GM23338 (cell line): Measurements from ENCODE around the gene ACRBP. TPM values are rescaled to one million over a fixed set of nuclear protein-coding genes. Genes with fewer than 3 reads are reported as not detected.

Experiments
- ATAC-seq: fragments of 200-7000 bp; cut with Tn5 transposase; 3 replicates; pipeline ENCODE4 v1.9.1; 2020
- DNase-seq: peaks from one replicate; pipeline ENCODE4 v3.0.0-alpha.2; 2015; ENCODE audit warnings: low spot score
- H2AFZ ChIP-seq: fragments of 200-600 bp; sonication (generic); 2 replicates; pipeline ENCODE4 v1.8.0; 2016; ENCODE audit warnings: antibody characterized with exemption, mild to moderate bottlenecking, moderate library complexity
- H3F3A ChIP-seq: fragments of 200-600 bp; sonication (generic); replicated peaks from 2 replicates; pipeline ENCODE4 v1.8.0; 2017; ENCODE audit warnings: antibody characterized with exemption, mixed run types, low read depth
- H3K27ac ChIP-seq: fragments of 200-600 bp; sonication (generic); 2 replicates; pipeline ENCODE4 v1.6.1; 2016; ENCODE audit warnings: low read depth
- H3K27me3 ChIP-seq: fragments of 200-600 bp; sonication (generic); 2 replicates; pipeline ENCODE4 v1.8.0; 2016; ENCODE audit warnings: mild to moderate bottlenecking, mixed run types, moderate library complexity; ENCODE audit not compliant: insufficient read depth
- H3K36me3 ChIP-seq: fragments of 200-600 bp; sonication (generic); 2 replicates; pipeline ENCODE4 v1.8.0; 2016; ENCODE audit warnings: mild to moderate bottlenecking; ENCODE audit not compliant: insufficient read depth
- H3K4me1 ChIP-seq: fragments of 200-600 bp; sonication (generic); 2 replicates; pipeline ENCODE4 v1.8.0; 2016; ENCODE audit warnings: mild to moderate bottlenecking, moderate library complexity; ENCODE audit not compliant: insufficient read depth
- H3K4me2 ChIP-seq: fragments of 200-600 bp; sonication (generic); 2 replicates; pipeline ENCODE4 v1.7.1; 2017; ENCODE audit warnings: mixed run types
- H3K4me3 ChIP-seq: fragments of 200-600 bp; sonication (generic); 2 replicates; pipeline ENCODE4 v1.6.1; 2016; ENCODE audit warnings: mixed run types
- H3K79me2 ChIP-seq: fragments of 200-600 bp; sonication (generic); replicated peaks from 2 replicates; pipeline ENCODE4 v1.8.0; 2017; ENCODE audit warnings: mild to moderate bottlenecking; ENCODE audit not compliant: insufficient read depth
- H3K9me2 ChIP-seq: fragments of 200-600 bp; sonication (generic); 2 replicates; pipeline ENCODE4 v1.8.0; 2017; ENCODE audit not compliant: insufficient read depth
- H4K20me1 ChIP-seq: fragments of 200-600 bp; sonication (generic); replicated peaks from 2 replicates; pipeline ENCODE4 v1.8.0; 2017; ENCODE audit warnings: mild to moderate bottlenecking; ENCODE audit not compliant: insufficient read depth
- H3K27ac Mint-ChIP-seq: 2 replicates; pipeline ENCODE4 v1.8.0; 2020; ENCODE audit warnings: inconsistent platforms, mild to moderate bottlenecking, moderate library complexity, mixed read lengths
- H3K27me3 Mint-ChIP-seq: 3 replicates; pipeline ENCODE4 v1.8.0; 2022; ENCODE audit warnings: low read depth, mild to moderate bottlenecking, moderate library complexity, mixed read lengths, inconsistent platforms; ENCODE audit not compliant: insufficient read depth, poor library complexity
- H3K36me3 Mint-ChIP-seq: 3 replicates; pipeline ENCODE4 v1.8.0; 2021; ENCODE audit warnings: low read depth, mild to moderate bottlenecking, inconsistent platforms, moderate library complexity, mixed read lengths
- H3K4me1 Mint-ChIP-seq: 3 replicates; pipeline ENCODE4 v1.8.0; 2020; ENCODE audit warnings: mild to moderate bottlenecking, inconsistent platforms, mixed read lengths
- H3K4me3 Mint-ChIP-seq: 3 replicates; pipeline ENCODE4 v1.8.0; 2021; ENCODE audit warnings: moderate library complexity, mild to moderate bottlenecking, inconsistent platforms, mixed read lengths
- H3K9me3 Mint-ChIP-seq: 3 replicates; pipeline ENCODE4 v1.8.0; 2020; ENCODE audit warnings: moderate library complexity, mild to moderate bottlenecking, inconsistent platforms, mixed read lengths
- CREB1 ChIP-seq: fragments of 250-450 bp; sonication (Bioruptor Pico); IDR thresholded peaks from 2 replicates; pipeline ENCODE4 v1.5.0; 2020; ENCODE audit warnings: low read depth, mild to moderate bottlenecking, moderate library complexity
- EZH2 ChIP-seq: fragments of 200-600 bp; sonication (generic); IDR thresholded peaks from one replicate; pipeline ENCODE4 v1.8.0; 2017; ENCODE audit warnings: antibody characterized with exemption, mild to moderate bottlenecking, low read depth; ENCODE audit not compliant: unreplicated experiment
- EZH2phosphoT487 ChIP-seq: fragments of 200-600 bp; sonication (generic); IDR thresholded peaks from one replicate; pipeline ENCODE4 v1.8.1; 2018; ENCODE audit warnings: antibody characterized with exemption; ENCODE audit not compliant: unreplicated experiment
- JUNB ChIP-seq: IDR thresholded peaks from one replicate; pipeline ENCODE4 v1.6.1; 2016; ENCODE audit warnings: antibody characterized with exemption; ENCODE audit not compliant: unreplicated experiment
- POLR2AphosphoS5 ChIP-seq: IDR thresholded peaks from 2 replicates; pipeline ENCODE4 v1.6.1; 2016; ENCODE audit warnings: antibody characterized with exemption, low read depth
- ZNF114 ChIP-seq: fragments of 250-450 bp; sonication (Bioruptor Pico); IDR thresholded peaks from 2 replicates; pipeline ENCODE4 v1.5.0; 2020; ENCODE audit warnings: mild to moderate bottlenecking, moderate library complexity
- ZNF331 ChIP-seq: fragments of 250-450 bp; sonication (Bioruptor Pico); IDR thresholded peaks from 2 replicates; pipeline ENCODE4 v1.5.0; 2020; ENCODE audit warnings: low read depth, mild to moderate bottlenecking, moderate library complexity
- polyA plus RNA-seq: library from polyadenylated mRNA; unstranded; fragments of >200 nt; fragmentation: Nextera tagmentation; extraction: Ambion mirVana; gene quantifications from 2 replicates; pipeline ENCODE4 v1.2.1, GENCODE V29; 2016
- total RNA-seq: library from RNA; depleted of rRNA; stranded (reverse); fragments of >200 nt; shearing (Covaris generic); gene quantifications from 2 replicates; pipeline ENCODE4 v1.2.3, GENCODE V29; 2014
- TF ChIP-seq, protein P1 (sequence below), 2 experiments: fragments of 200-600 bp in 1 of 2; sonication (generic) in 1 of 2; conservative IDR thresholded peaks; 2 replicates each; pipeline versions ENCODE4 v1.5.1 to v1.6.1; 2016 to 2017; ENCODE audit warnings: antibody characterized with exemption in 2 of 2, low read depth in 2 of 2, mild to moderate bottlenecking in 2 of 2, moderate library complexity in 1 of 2
- TF ChIP-seq, protein P2 (sequence below): IDR thresholded peaks from 2 replicates; pipeline ENCODE4 v1.6.1; 2016; ENCODE audit warnings: antibody characterized with exemption

ACRBP gene
- total and polyA plus RNA-seq, 2 experiments from 2014 or later: 0.70 to 2.2 TPM

DNA sequence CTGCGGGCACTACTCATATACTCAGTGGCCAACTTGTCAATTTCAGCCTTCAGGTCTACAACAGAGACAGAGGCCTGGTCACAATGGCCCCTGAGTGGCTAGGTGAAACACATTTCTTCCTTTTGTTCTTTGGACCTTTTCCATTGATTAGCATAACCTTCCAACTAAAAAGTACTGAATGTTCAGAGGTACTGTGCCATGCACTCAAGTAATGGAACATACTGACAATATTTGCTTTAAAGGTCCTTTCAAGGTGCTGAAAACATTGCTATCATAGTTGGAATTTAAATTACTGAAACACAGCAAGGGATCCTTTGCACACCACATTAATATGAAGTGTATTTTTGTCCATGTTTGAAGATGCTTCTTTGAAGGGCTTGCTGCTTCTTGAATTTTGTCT is 6.1 kb upstream of the ACRBP start:
- no peak overlapping the region for H2AFZ ChIP-seq
- H3F3A ChIP-seq: peaks cover 9% of the 10 kb centered on the region; the same call in 1 of the 2 replicates
- Mint-ChIP-seq H3K27ac (no peak overlapping the region), H3K36me3 (peaks cover 37% of the 10 kb centered on the region), H3K9me3 (no peaks in the 10 kb centered on the region; the same call in 2 of the 3 replicates), H3K27me3 (no peaks in the 10 kb centered on the region), H3K4me3 (no peak overlapping the region), H3K4me1 (no peaks in the 10 kb centered on the region)
- H3K4me1 ChIP-seq: no peaks in the 10 kb centered on the region
- H3K9me2 ChIP-seq: no peaks in the 10 kb centered on the region
- no peaks in the 10 kb centered on the region for H3K27me3 ChIP-seq
- no peak overlapping the region for H3K27ac ChIP-seq
- TF ChIP-seq, protein P1, sequence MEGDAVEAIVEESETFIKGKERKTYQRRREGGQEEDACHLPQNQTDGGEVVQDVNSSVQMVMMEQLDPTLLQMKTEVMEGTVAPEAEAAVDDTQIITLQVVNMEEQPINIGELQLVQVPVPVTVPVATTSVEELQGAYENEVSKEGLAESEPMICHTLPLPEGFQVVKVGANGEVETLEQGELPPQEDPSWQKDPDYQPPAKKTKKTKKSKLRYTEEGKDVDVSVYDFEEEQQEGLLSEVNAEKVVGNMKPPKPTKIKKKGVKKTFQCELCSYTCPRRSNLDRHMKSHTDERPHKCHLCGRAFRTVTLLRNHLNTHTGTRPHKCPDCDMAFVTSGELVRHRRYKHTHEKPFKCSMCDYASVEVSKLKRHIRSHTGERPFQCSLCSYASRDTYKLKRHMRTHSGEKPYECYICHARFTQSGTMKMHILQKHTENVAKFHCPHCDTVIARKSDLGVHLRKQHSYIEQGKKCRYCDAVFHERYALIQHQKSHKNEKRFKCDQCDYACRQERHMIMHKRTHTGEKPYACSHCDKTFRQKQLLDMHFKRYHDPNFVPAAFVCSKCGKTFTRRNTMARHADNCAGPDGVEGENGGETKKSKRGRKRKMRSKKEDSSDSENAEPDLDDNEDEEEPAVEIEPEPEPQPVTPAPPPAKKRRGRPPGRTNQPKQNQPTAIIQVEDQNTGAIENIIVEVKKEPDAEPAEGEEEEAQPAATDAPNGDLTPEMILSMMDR (conservative IDR thresholded peaks at IDR 0.05; ENCODE audit: low read depth in 2 of 2): no peak
- no peak for TF ChIP-seq ZNF114 (CRISPR knock-in tag)
- TF ChIP-seq EZH2phosphoT487: no peak
- no peak for TF ChIP-seq ZNF331 (CRISPR knock-in tag)
- TF ChIP-seq, protein P2, sequence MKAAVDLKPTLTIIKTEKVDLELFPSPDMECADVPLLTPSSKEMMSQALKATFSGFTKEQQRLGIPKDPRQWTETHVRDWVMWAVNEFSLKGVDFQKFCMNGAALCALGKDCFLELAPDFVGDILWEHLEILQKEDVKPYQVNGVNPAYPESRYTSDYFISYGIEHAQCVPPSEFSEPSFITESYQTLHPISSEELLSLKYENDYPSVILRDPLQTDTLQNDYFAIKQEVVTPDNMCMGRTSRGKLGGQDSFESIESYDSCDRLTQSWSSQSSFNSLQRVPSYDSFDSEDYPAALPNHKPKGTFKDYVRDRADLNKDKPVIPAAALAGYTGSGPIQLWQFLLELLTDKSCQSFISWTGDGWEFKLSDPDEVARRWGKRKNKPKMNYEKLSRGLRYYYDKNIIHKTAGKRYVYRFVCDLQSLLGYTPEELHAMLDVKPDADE: no peak
- no peak for TF ChIP-seq EZH2
- no peak for TF ChIP-seq POLR2AphosphoS5
- TF ChIP-seq CREB1 (CRISPR knock-in tag): no peak
- H3K36me3 ChIP-seq: peaks cover 10% of the 10 kb centered on the region
- DNase-seq: no peak
- ATAC-seq: no peak
- peaks cover 7% of the 10 kb centered on the region; the same call in 1 of the 2 replicates for H4K20me1 ChIP-seq
- H3K4me2 ChIP-seq: no peak overlapping the region
- H3K4me3 ChIP-seq: no peak overlapping the region
- H3K79me2 ChIP-seq: no peaks in the 10 kb centered on the region

DNA sequence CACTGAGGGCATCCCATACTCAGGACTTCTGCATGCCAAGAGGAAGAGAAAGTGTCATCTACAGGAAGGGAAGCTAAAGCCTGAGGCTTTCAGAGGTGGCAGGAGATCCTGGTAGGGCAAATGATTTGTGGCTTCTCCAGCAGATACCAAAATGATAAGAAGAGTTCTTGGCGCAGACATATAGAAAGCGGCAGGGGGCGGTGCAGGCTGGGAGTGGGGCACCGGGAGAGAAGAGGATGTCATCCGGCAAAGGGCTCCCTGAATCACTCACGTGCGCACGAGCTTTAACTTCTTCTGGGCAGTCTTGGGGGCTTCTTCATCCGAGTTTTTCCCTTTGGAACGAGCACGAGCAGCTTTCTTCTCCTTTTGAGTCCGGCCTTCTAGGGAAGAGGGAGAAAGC is 5.2 kb upstream of the ACRBP start:
- peaks cover 15% of the 10 kb centered on the region; the same call in 1 of the 2 replicates for H3F3A ChIP-seq

More for the DNA sequence above, 5.2 kb upstream of the ACRBP start:
- H3K27me3 Mint-ChIP-seq: no peaks in the 10 kb centered on the region
- H3K79me2 ChIP-seq: no peaks in the 10 kb centered on the region
- DNase-seq (peak; percentile 62), ATAC-seq (no peak)
- H4K20me1 ChIP-seq: peaks cover 7% of the 10 kb centered on the region; the same call in 1 of the 2 replicates
- peaks cover 39% of the 10 kb centered on the region for H3K36me3 Mint-ChIP-seq
- H3K27me3 ChIP-seq: no peaks in the 10 kb centered on the region
- no peak overlapping the region for H3K27ac ChIP-seq
- no peaks in the 10 kb centered on the region; the same call in 2 of the 3 replicates for H3K9me3 Mint-ChIP-seq
- H3K4me3 ChIP-seq: no peak overlapping the region
- peaks cover 10% of the 10 kb centered on the region for H3K36me3 ChIP-seq
- no peak overlapping the region for H2AFZ ChIP-seq
- no peak overlapping the region for H3K4me2 ChIP-seq
- no peaks in the 10 kb centered on the region for H3K4me1 Mint-ChIP-seq
- H3K27ac Mint-ChIP-seq: no peak overlapping the region
- TF ChIP-seq, protein P1 (conservative IDR thresholded peaks at IDR 0.05; ENCODE audit: low read depth in 2 of 2): peak; percentile 39 to 49
- TF ChIP-seq EZH2phosphoT487 (no peak), JUNB (no peak), ZNF114 (CRISPR knock-in tag) (no peak)
- H3K4me1 ChIP-seq: no peaks in the 10 kb centered on the region
- H3K9me2 ChIP-seq: no peaks in the 10 kb centered on the region
- H3K4me3 Mint-ChIP-seq: no peak overlapping the region; the same call in 2 of the 3 replicates
